Neuron (in vitro differentiated cells): Measurements from ENCODE around the gene DISC1.
"Not testable (repeated sequence)": the region's sequence is repeated elsewhere in the genome, so short reads cannot be mapped to it uniquely, and the experiment has no call there.

ENCODE experiments used
- H2AFZ ChIP-seq: one replicate; pipeline ENCODE4 v1.6.1; 2013; ENCODE audit warnings: low read depth, mild to moderate bottlenecking, inconsistent platforms, low read length, moderate library complexity
- H3K27me3 ChIP-seq: one replicate; pipeline ENCODE4 v1.6.1; 2013; ENCODE audit warnings: low read length; ENCODE audit not compliant: insufficient read depth
- H3K36me3 ChIP-seq: one replicate; pipeline ENCODE4 v1.6.1; 2013; ENCODE audit warnings: low read length; ENCODE audit not compliant: insufficient read depth
- H3K4me1 ChIP-seq: one replicate; pipeline ENCODE4 v1.6.1; 2013; ENCODE audit warnings: low read length; ENCODE audit not compliant: insufficient read depth
- H3K4me3 ChIP-seq: 2 replicates; pipeline ENCODE4 v1.5.1; 2013; ENCODE audit warnings: mild to moderate bottlenecking, low read length, moderate library complexity
- H3K9me3 ChIP-seq: one replicate; pipeline ENCODE4 v1.6.1; 2013; ENCODE audit warnings: low read length

Gene DISC1

GRCh38 chr1:231612393-231613089 is 14.0 kb upstream of the DISC1 start:
- no peaks in the 10 kb centered on the region for H3K27me3 ChIP-seq
- H3K4me1 ChIP-seq, result no peaks in the 10 kb centered on the region
- H3K36me3 ChIP-seq, result no peaks in the 10 kb centered on the region
- H2AFZ ChIP-seq, result no peak overlapping the region
- peaks cover 2% of the 10 kb centered on the region for H3K9me3 ChIP-seq
- H3K4me3 ChIP-seq, result no peak overlapping the region

GRCh38 chr1:231613419-231614349 is 12.9 kb upstream of the DISC1 start:
- Histone ChIP-seq H3K4me3 (no peak overlapping the region), H3K36me3 (no peaks in the 10 kb centered on the region), H3K27me3 (no peaks in the 10 kb centered on the region), H3K4me1 (no peaks in the 10 kb centered on the region), H2AFZ (no peak overlapping the region), H3K9me3 (peaks cover 2% of the 10 kb centered on the region)

GRCh38 chr1:231616667-231617066 is 9.9 kb upstream of the DISC1 start:
- Histone ChIP-seq H2AFZ (no peak overlapping the region), H3K27me3 (no peaks in the 10 kb centered on the region), H3K4me3 (no peak overlapping the region), H3K9me3 (peaks cover 2% of the 10 kb centered on the region), H3K36me3 (no peaks in the 10 kb centered on the region), H3K4me1 (no peaks in the 10 kb centered on the region)

GRCh38 chr1:231618609-231619256 is 7.9 kb upstream of the DISC1 start:
- Histone ChIP-seq H3K27me3 (no peaks in the 10 kb centered on the region), H3K9me3 (peaks cover 2% of the 10 kb centered on the region), H3K4me3 (no peak overlapping the region), H2AFZ (no peak overlapping the region), H3K4me1 (no peaks in the 10 kb centered on the region), H3K36me3 (no peaks in the 10 kb centered on the region)

- Histone ChIP-seq H2AFZ (no peak overlapping the region), H3K36me3 (no peaks in the 10 kb centered on the region), H3K9me3 (peaks cover 2% of the 10 kb centered on the region), H3K4me3 (no peak overlapping the region), H3K27me3 (no peaks in the 10 kb centered on the region), H3K4me1 (no peaks in the 10 kb centered on the region)
Observed at GRCh38 chr1:231619257-231619634, 7.3 kb upstream of the DISC1 start.

- H3K4me3 ChIP-seq, H3K27me3 ChIP-seq, H3K36me3 ChIP-seq, H3K4me1 ChIP-seq, H3K9me3 ChIP-seq, H2AFZ ChIP-seq: not testable (repeated sequence)
Observed at GRCh38 chr1:231625042-231625441, 1.5 kb upstream of the DISC1 start.

GRCh38 chr1:231625975-231626534 is 535 bp upstream of the DISC1 start:
- peak overlapping the region; percentile 87 for H3K4me3 ChIP-seq
- peak overlapping the region; percentile 95 for H2AFZ ChIP-seq
- H3K27me3 ChIP-seq, result no peaks in the 10 kb centered on the region

GRCh38 chr1:231626951-231627614 is 493 bp downstream of the DISC1 start:
- no peaks in the 10 kb centered on the region for H3K36me3 ChIP-seq
- H3K4me3 ChIP-seq, result peak overlapping the region; percentile 87
- no peaks in the 10 kb centered on the region for H3K4me1 ChIP-seq
- H3K9me3 ChIP-seq, result no peaks in the 10 kb centered on the region
- no peaks in the 10 kb centered on the region for H3K27me3 ChIP-seq
- peak overlapping the region; percentile 95 for H2AFZ ChIP-seq

More at GRCh38 chr1:231625975-231626534, 535 bp upstream of the DISC1 start:
- Histone ChIP-seq H3K36me3 (no peaks in the 10 kb centered on the region), H3K4me1 (no peaks in the 10 kb centered on the region), H3K9me3 (no peaks in the 10 kb centered on the region)

- Histone ChIP-seq H3K4me1 (no peaks in the 10 kb centered on the region), H2AFZ (no peak overlapping the region), H3K4me3 (no peak overlapping the region), H3K9me3 (no peaks in the 10 kb centered on the region), H3K27me3 (no peaks in the 10 kb centered on the region), H3K36me3 (no peaks in the 10 kb centered on the region)
Observed at GRCh38 chr1:231628207-231628876, 1.8 kb downstream of the DISC1 start.

- Histone ChIP-seq H2AFZ (no peak overlapping the region), H3K9me3 (no peaks in the 10 kb centered on the region), H3K4me3 (no peak overlapping the region), H3K4me1 (no peaks in the 10 kb centered on the region), H3K27me3 (no peaks in the 10 kb centered on the region), H3K36me3 (no peaks in the 10 kb centered on the region)
Observed at GRCh38 chr1:231629132-231629531, 2.5 kb downstream of the DISC1 start.

- H3K4me3 ChIP-seq, result no peak overlapping the region
- H2AFZ ChIP-seq, result no peak overlapping the region
- no peaks in the 10 kb centered on the region for H3K27me3 ChIP-seq
- no peaks in the 10 kb centered on the region for H3K36me3 ChIP-seq
- no peaks in the 10 kb centered on the region for H3K4me1 ChIP-seq
- H3K9me3 ChIP-seq, result no peaks in the 10 kb centered on the region
Observed at GRCh38 chr1:231630558-231631205, 4.1 kb downstream of the DISC1 start.

GRCh38 chr1:231631717-231632116 is 5.1 kb downstream of the DISC1 start:
- H2AFZ ChIP-seq, result no peak overlapping the region
- H3K9me3 ChIP-seq, result no peaks in the 10 kb centered on the region
- H3K4me1 ChIP-seq, result no peaks in the 10 kb centered on the region
- no peak overlapping the region for H3K4me3 ChIP-seq
- no peaks in the 10 kb centered on the region for H3K36me3 ChIP-seq
- H3K27me3 ChIP-seq, result no peaks in the 10 kb centered on the region
